ENCODE results near the gene PRSS1. TPM values are rescaled to one million over a fixed set of nuclear protein-coding genes. Genes with fewer than 3 reads are reported as not detected.

Gene PRSS1
- total and polyA plus RNA-seq, 2 donors (not counting 3 experiments of a cell fraction or from before 2014, with no cell fraction given) = not detected

DNA sequence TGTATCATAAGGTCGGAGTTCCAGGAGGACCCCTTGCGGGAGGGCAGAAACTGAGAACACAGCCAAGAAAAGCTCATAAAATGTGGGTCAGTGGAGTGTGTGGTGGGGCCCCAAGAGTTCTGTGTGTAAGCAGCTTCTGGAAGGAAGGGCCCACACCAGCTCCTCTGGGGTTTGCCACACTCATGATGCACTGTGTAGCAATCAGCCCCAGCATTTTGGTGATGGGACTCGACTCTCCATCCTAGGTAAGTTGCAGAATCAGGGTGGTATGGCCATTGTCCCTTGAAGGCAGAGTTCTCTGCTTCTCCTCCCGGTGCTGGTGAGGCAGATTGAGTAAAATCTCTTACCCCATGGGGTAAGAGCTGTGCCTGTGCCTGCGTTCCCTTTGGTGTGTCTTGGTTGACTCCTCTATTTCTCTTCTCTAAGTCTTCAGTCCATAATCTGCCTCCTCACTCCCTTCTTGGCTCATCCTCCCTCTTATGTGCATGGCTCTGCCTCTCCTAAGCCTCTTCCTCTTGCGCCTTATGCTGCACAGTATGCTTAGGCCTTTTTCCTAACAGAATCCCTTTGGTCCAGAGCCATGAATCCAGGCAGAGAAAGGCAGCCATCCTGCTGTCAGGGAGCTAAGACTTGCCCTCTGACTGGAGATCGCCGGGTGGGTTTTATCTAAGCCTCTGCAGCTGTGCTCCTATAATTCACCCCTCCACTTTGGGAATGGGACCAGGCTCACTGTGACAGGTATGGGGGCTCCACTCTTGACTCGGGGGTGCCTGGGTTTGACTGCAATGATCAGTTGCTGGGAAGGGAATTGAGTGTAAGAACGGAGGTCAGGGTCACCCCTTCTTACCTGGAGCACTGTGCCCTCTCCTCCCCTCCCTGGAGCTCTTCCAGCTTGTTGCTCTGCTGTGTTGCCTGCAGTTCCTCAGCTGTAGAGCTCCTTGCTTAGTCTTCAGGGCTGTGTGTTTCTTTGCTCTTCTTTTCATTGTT lies 39.3 kb downstream of the PRSS1 start:
- no peak for FAIRE-seq
- CTCF ChIA-PET = interaction anchor here (0.9 to 20.4 kb wide), 7 partner anchors 21 to 427 kb away, joined by 3 to 425 read pairs (median 3); no protein-coding TSS in a partner anchor

More for the DNA sequence above, 39.3 kb downstream of the PRSS1 start:
- no peaks in the 10 kb centered on the region for H3K9me3 ChIP-seq (replicated peaks; ENCODE audit: control insufficient read depth, insufficient read depth, low read length)
- H3K4me1 ChIP-seq (ENCODE audit: control insufficient read depth, extremely low read depth, insufficient read depth, low read length) = no peaks in the 10 kb centered on the region
- dilution Hi-C loops (cut with MboI; ENCODE audit: extremely low pct_ligation_motif_present, low sequenced_read_pairs) (no loop called here), intact Hi-C loops (cut with micrococcal nuclease) (no loop called here)
- H2AFZ ChIP-seq (ENCODE audit: low read depth, low read length) = no peak overlapping the region
- POLR2A ChIA-PET = no interaction called here
- no peaks in the 10 kb centered on the region for H4K20me1 ChIP-seq (replicated peaks; ENCODE audit: control insufficient read depth, extremely low read depth, insufficient read depth, low read length)
- no peaks in the 10 kb centered on the region for H3K9me1 ChIP-seq (replicated peaks; ENCODE audit: control insufficient read depth, extremely low read depth, insufficient read depth, low read length)
- H3K36me3 ChIP-seq (ENCODE audit: control insufficient read depth in 2 of 2, extremely low read depth in 1 of 2, insufficient read depth in 2 of 2, low read length in 2 of 2) = no peaks in the 10 kb centered on the region
- no peak overlapping the region for H3K4me2 ChIP-seq (ENCODE audit: insufficient read depth, low read length)
- no peak for DNase-seq (ENCODE audit: low read depth, low spot score)
- no peak overlapping the region for H3K27ac ChIP-seq (ENCODE audit: insufficient read depth, low read depth, low read length)
- no peaks in the 10 kb centered on the region for H3K27me3 ChIP-seq (ENCODE audit: control insufficient read depth in 2 of 2, insufficient read depth in 2 of 2, low read length in 2 of 2)
- no TSS peak for BruUV-seq (replicated peaks)
- H3K79me2 ChIP-seq (ENCODE audit: control insufficient read depth, insufficient read depth, low read length) = no peaks in the 10 kb centered on the region
- no peak overlapping the region for H3K9ac ChIP-seq (replicated peaks; ENCODE audit: extremely low read depth, insufficient read depth, low read length)
- TF ChIP-seq, protein P1, sequence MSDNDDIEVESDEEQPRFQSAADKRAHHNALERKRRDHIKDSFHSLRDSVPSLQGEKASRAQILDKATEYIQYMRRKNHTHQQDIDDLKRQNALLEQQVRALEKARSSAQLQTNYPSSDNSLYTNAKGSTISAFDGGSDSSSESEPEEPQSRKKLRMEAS (IDR thresholded peaks at IDR 0.05; ENCODE audit: insufficient read depth, insufficient read length) = no peak
- TF ChIP-seq POLR2A (IDR thresholded peaks at IDR 0.05; ENCODE audit: low read depth, low read length) (no peak), EZH2 (IDR thresholded peaks at IDR 0.05; ENCODE audit: borderline replicate concordance, low read depth, low read length, severe bottlenecking) (no peak), FOS (IDR thresholded peaks at IDR 0.05; ENCODE audit: borderline replicate concordance, insufficient read depth, low read length) (no peak), POLR2AphosphoS5 (IDR thresholded peaks at IDR 0.05; ENCODE audit: insufficient read depth, low read depth, low read length) (no peak), MYC (IDR thresholded peaks at IDR 0.05; ENCODE audit: low read depth, low read length) (no peak), JUN (IDR thresholded peaks at IDR 0.05; ENCODE audit: borderline replicate concordance, insufficient read depth, insufficient read length, low read depth) (no peak), GATA2 (IDR thresholded peaks at IDR 0.05; ENCODE audit: insufficient read depth, insufficient read length, low read depth, low read length) (no peak)
- TF ChIP-seq, protein P2, sequence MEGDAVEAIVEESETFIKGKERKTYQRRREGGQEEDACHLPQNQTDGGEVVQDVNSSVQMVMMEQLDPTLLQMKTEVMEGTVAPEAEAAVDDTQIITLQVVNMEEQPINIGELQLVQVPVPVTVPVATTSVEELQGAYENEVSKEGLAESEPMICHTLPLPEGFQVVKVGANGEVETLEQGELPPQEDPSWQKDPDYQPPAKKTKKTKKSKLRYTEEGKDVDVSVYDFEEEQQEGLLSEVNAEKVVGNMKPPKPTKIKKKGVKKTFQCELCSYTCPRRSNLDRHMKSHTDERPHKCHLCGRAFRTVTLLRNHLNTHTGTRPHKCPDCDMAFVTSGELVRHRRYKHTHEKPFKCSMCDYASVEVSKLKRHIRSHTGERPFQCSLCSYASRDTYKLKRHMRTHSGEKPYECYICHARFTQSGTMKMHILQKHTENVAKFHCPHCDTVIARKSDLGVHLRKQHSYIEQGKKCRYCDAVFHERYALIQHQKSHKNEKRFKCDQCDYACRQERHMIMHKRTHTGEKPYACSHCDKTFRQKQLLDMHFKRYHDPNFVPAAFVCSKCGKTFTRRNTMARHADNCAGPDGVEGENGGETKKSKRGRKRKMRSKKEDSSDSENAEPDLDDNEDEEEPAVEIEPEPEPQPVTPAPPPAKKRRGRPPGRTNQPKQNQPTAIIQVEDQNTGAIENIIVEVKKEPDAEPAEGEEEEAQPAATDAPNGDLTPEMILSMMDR (IDR thresholded peaks at IDR 0.05; ENCODE audit: extremely low read depth in 1 of 2, insufficient read depth in 1 of 2, low read depth in 1 of 2, low read length in 2 of 2) = no peak
- H3K4me3 ChIP-seq (replicated peaks in 1 of 3; ENCODE audit: insufficient read depth in 1 of 3, low read depth in 1 of 3, low read length in 3 of 3) = no peak overlapping the region

Data from endothelial cell of umbilical vein (primary cell).